Measurements from ENCODE around the gene FRY.

The FRY gene

GRCh38 chr13:32135655-32136054 lies 104.1 kb downstream of the FRY start:
- no peaks in the 10 kb centered on the region for H3K4me1 ChIP-seq (ENCODE audit: low read length)
- TF ChIP-seq EZH2phosphoT487 (IDR thresholded peaks at IDR 0.05; ENCODE audit: low read depth) (no peak), CTCF (IDR thresholded peaks at IDR 0.05; ENCODE audit: low read depth, low read length) (no peak)
- H4K20me1 ChIP-seq (ENCODE audit: insufficient read depth, low read length), result no peaks in the 10 kb centered on the region
- H3K27me3 ChIP-seq (ENCODE audit: low read depth, low read length), result no peaks in the 10 kb centered on the region
- H2AFZ ChIP-seq (ENCODE audit: low read depth, low read length), result no peak overlapping the region
- no peak overlapping the region for H3K4me3 ChIP-seq (ENCODE audit: low read length)
- no peaks in the 10 kb centered on the region for H3K36me3 ChIP-seq (replicated peaks; ENCODE audit: low read depth, low read length)
- no peak overlapping the region for H3K9ac ChIP-seq (ENCODE audit: low read length)
- H3K4me2 ChIP-seq (ENCODE audit: low read length), result no peak overlapping the region
- H3K79me2 ChIP-seq (ENCODE audit: low read length), result no peaks in the 10 kb centered on the region
- H3K9me3 ChIP-seq (ENCODE audit: insufficient read depth, low read length), result no peaks in the 10 kb centered on the region
- H3K27ac ChIP-seq (ENCODE audit: low read length), result no peak overlapping the region

- Histone ChIP-seq H3K4me3 (ENCODE audit: low read length) (no peak overlapping the region), H3K9ac (ENCODE audit: low read length) (no peak overlapping the region), H2AFZ (ENCODE audit: low read depth, low read length) (no peak overlapping the region), H3K27me3 (ENCODE audit: low read depth, low read length) (no peaks in the 10 kb centered on the region), H3K9me3 (ENCODE audit: insufficient read depth, low read length) (no peaks in the 10 kb centered on the region), H4K20me1 (ENCODE audit: insufficient read depth, low read length) (no peaks in the 10 kb centered on the region), H3K4me2 (ENCODE audit: low read length) (no peak overlapping the region), H3K79me2 (ENCODE audit: low read length) (no peaks in the 10 kb centered on the region), H3K36me3 (replicated peaks; ENCODE audit: low read depth, low read length) (no peaks in the 10 kb centered on the region), H3K4me1 (ENCODE audit: low read length) (no peaks in the 10 kb centered on the region), H3K27ac (ENCODE audit: low read length) (no peak overlapping the region)
- TF ChIP-seq EZH2phosphoT487 (IDR thresholded peaks at IDR 0.05; ENCODE audit: low read depth), result no peak
Measured at GRCh38 chr13:32136061-32136460, 104.5 kb downstream of the FRY start.

- Histone ChIP-seq H3K9ac (ENCODE audit: low read length) (no peak overlapping the region), H3K4me1 (ENCODE audit: low read length) (no peaks in the 10 kb centered on the region), H4K20me1 (ENCODE audit: insufficient read depth, low read length) (no peaks in the 10 kb centered on the region), H3K27me3 (ENCODE audit: low read depth, low read length) (no peaks in the 10 kb centered on the region), H3K9me3 (ENCODE audit: insufficient read depth, low read length) (no peaks in the 10 kb centered on the region), H3K36me3 (replicated peaks; ENCODE audit: low read depth, low read length) (no peaks in the 10 kb centered on the region), H3K79me2 (ENCODE audit: low read length) (no peaks in the 10 kb centered on the region), H3K4me2 (ENCODE audit: low read length) (no peak overlapping the region), H3K4me3 (ENCODE audit: low read length) (no peak overlapping the region), H2AFZ (ENCODE audit: low read depth, low read length) (no peak overlapping the region), H3K27ac (ENCODE audit: low read length) (no peak overlapping the region)
- TF ChIP-seq CTCF (IDR thresholded peaks at IDR 0.05; ENCODE audit: low read depth, low read length), result no peak
- TF ChIP-seq EZH2phosphoT487 (IDR thresholded peaks at IDR 0.05; ENCODE audit: low read depth), result no peak
Measured at GRCh38 chr13:32136716-32137115, 105.1 kb downstream of the FRY start.

GRCh38 chr13:32139251-32139650 lies 107.7 kb downstream of the FRY start:
- Histone ChIP-seq H3K36me3 (replicated peaks; ENCODE audit: low read depth, low read length) (no peaks in the 10 kb centered on the region), H4K20me1 (ENCODE audit: insufficient read depth, low read length) (no peaks in the 10 kb centered on the region), H3K9me3 (ENCODE audit: insufficient read depth, low read length) (no peaks in the 10 kb centered on the region), H3K9ac (ENCODE audit: low read length) (no peak overlapping the region), H3K27ac (ENCODE audit: low read length) (no peak overlapping the region), H3K79me2 (ENCODE audit: low read length) (no peaks in the 10 kb centered on the region), H3K27me3 (ENCODE audit: low read depth, low read length) (no peaks in the 10 kb centered on the region), H3K4me3 (ENCODE audit: low read length) (no peak overlapping the region), H3K4me1 (ENCODE audit: low read length) (no peaks in the 10 kb centered on the region), H2AFZ (ENCODE audit: low read depth, low read length) (no peak overlapping the region), H3K4me2 (ENCODE audit: low read length) (no peak overlapping the region)
- TF ChIP-seq EZH2phosphoT487 (IDR thresholded peaks at IDR 0.05; ENCODE audit: low read depth), result no peak
- TF ChIP-seq CTCF (IDR thresholded peaks at IDR 0.05; ENCODE audit: low read depth, low read length), result no peak

- Histone ChIP-seq H3K4me1 (ENCODE audit: low read length) (no peaks in the 10 kb centered on the region), H4K20me1 (ENCODE audit: insufficient read depth, low read length) (no peaks in the 10 kb centered on the region), H3K9me3 (ENCODE audit: insufficient read depth, low read length) (no peaks in the 10 kb centered on the region), H3K4me2 (ENCODE audit: low read length) (no peak overlapping the region), H3K27ac (ENCODE audit: low read length) (no peak overlapping the region), H2AFZ (ENCODE audit: low read depth, low read length) (no peak overlapping the region), H3K4me3 (ENCODE audit: low read length) (no peak overlapping the region), H3K9ac (ENCODE audit: low read length) (no peak overlapping the region), H3K36me3 (replicated peaks; ENCODE audit: low read depth, low read length) (no peaks in the 10 kb centered on the region), H3K27me3 (ENCODE audit: low read depth, low read length) (no peaks in the 10 kb centered on the region), H3K79me2 (ENCODE audit: low read length) (no peaks in the 10 kb centered on the region)
- no peak for TF ChIP-seq CTCF (IDR thresholded peaks at IDR 0.05; ENCODE audit: low read depth, low read length)
Measured at GRCh38 chr13:32140109-32140508, 108.5 kb downstream of the FRY start.
